Left ventricle myocardium inferior (tissue), 1 donor: ENCODE results near the gene EEF1AKMT1. TPM values are rescaled to one million over a fixed set of nuclear protein-coding genes. Genes with fewer than 3 reads are reported as not detected.

Source experiments
- DNase-seq: peaks from one replicate; pipeline ENCODE4 v3.0.0-alpha.2; 2020
- H3K27ac ChIP-seq: fragments of 200-600 bp; replicated peaks from 2 replicates; pipeline ENCODE4 v1.8.0; 2021
- H3K27me3 ChIP-seq: fragments of 200-600 bp; 2 replicates; pipeline ENCODE4 v1.8.0; 2021; ENCODE audit warnings: low read depth
- H3K36me3 ChIP-seq: fragments of 200-600 bp; 2 replicates; pipeline ENCODE4 v1.8.0; 2021
- H3K4me1 ChIP-seq: fragments of 200-600 bp; 2 replicates; pipeline ENCODE4 v1.8.0; 2021
- H3K4me3 ChIP-seq: fragments of 200-600 bp; 2 replicates; pipeline ENCODE4 v1.8.0; 2021; ENCODE audit warnings: mild to moderate bottlenecking, moderate library complexity
- H3K9me3 ChIP-seq: fragments of 200-600 bp; replicated peaks from 2 replicates; pipeline ENCODE4 v1.8.0; 2021
- intact Hi-C: fragments of 100-400 bp; cut with micrococcal nuclease; formaldehyde crosslinking; loops from one replicate; pipeline ENCODE4 v1.11.0; 2022
- total RNA-seq: library from RNA; stranded (reverse); fragmentation: NEBNext Ultra II Directional; extraction: Animal tissue kit (Norgen Biotek cat#: 25700); gene quantifications from one replicate; pipeline ENCODE4 v1.2.1, GENCODE V29; 2021
- TF ChIP-seq, protein P1 (sequence below): fragments of 200-600 bp; IDR thresholded peaks from 2 replicates; pipeline ENCODE4 v1.8.0; 2021; ENCODE audit warnings: antibody characterized with exemption, mild to moderate bottlenecking, borderline replicate concordance
- donor health status: DM: no; HTN: yes; CAD: no; lungs with severe emphysema.

EEF1AKMT1 gene
- total RNA-seq, 1 donor from 2014 or later, result 10.1 TPM

DNA sequence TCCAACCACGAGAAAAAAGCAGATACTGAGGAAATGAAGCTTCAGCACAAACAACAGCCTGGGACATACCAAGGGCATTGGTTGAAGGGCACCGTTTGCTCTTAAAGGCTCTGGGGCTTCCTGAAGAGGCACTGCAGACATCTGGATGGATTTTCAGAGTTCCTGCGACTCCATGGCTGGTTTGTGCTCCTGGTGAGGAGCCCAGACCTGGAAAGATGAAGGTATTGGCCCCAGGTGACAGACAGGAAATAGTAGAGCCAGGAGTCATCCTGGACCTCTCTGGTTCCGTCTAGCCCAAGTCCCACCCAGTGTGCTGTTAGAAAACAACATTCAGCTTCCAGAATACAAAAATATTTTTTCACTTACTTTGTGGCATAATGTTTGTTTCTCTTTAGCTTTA is 64.0 kb downstream of the EEF1AKMT1 start:
- DNase-seq, result no peak
- Histone ChIP-seq H3K27ac (no peak overlapping the region), H3K9me3 (no peaks in the 10 kb centered on the region), H3K4me3 (no peak overlapping the region), H3K4me1 (peaks cover 31% of the 10 kb centered on the region), H3K36me3 (no peaks in the 10 kb centered on the region), H3K27me3 (no peaks in the 10 kb centered on the region)
- TF ChIP-seq, protein P1, sequence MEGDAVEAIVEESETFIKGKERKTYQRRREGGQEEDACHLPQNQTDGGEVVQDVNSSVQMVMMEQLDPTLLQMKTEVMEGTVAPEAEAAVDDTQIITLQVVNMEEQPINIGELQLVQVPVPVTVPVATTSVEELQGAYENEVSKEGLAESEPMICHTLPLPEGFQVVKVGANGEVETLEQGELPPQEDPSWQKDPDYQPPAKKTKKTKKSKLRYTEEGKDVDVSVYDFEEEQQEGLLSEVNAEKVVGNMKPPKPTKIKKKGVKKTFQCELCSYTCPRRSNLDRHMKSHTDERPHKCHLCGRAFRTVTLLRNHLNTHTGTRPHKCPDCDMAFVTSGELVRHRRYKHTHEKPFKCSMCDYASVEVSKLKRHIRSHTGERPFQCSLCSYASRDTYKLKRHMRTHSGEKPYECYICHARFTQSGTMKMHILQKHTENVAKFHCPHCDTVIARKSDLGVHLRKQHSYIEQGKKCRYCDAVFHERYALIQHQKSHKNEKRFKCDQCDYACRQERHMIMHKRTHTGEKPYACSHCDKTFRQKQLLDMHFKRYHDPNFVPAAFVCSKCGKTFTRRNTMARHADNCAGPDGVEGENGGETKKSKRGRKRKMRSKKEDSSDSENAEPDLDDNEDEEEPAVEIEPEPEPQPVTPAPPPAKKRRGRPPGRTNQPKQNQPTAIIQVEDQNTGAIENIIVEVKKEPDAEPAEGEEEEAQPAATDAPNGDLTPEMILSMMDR, result no peak
- intact Hi-C loops, result loop anchor here (5.0 to 10.0 kb wide), 2 partner anchors 118 to 215 kb away; no protein-coding TSS in a partner anchor

DNA sequence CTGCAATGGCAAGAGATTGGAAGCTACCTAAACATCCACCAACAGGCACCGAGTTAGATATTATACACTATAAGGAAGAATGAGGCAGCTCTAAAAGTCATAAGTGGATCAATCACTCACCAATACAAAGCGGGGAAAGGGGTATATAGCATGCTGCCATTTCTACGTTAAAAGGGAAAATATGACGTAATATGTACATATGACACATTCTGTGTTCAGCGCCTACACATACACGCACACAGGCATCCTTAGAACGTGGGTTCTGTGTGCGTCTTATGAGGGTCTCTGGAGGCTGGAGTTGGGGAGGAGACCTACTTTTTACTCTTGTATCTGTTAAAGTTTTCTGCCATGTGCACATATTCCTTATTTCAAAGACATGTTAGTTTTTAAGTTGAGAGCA is 64.4 kb downstream of the EEF1AKMT1 start:
- H3K27me3 ChIP-seq, result no peaks in the 10 kb centered on the region
- H3K4me3 ChIP-seq, result no peak overlapping the region
- peaks cover 27% of the 10 kb centered on the region for H3K4me1 ChIP-seq
- peak overlapping the region; percentile 27 for H3K27ac ChIP-seq
- TF ChIP-seq, protein P1, result no peak
- intact Hi-C loops, result no loop called here
- no peaks in the 10 kb centered on the region for H3K9me3 ChIP-seq
- no peak for DNase-seq
- no peaks in the 10 kb centered on the region for H3K36me3 ChIP-seq

DNA sequence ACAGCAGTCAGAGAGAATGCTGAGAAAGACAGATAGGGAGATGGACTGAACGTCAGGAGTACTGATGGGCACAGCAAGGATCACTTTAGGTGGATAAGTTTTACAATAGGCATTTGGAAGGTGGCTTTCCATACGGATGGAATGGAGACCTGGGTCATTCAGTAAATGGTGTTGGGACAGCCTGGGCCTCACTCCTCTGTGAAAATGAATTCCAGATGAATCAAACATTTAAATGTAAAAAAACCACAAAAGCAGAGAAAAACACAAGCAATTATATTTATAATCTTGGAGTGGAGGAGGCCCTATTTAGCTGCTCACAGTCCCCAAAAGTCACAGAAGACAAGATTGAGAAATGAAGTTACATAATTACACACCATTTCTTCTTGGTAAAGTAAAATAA is 65.5 kb downstream of the EEF1AKMT1 start:
- intact Hi-C loops, result no loop called here
- TF ChIP-seq, protein P1, result no peak
- H3K9me3 ChIP-seq, result no peaks in the 10 kb centered on the region

DNA sequence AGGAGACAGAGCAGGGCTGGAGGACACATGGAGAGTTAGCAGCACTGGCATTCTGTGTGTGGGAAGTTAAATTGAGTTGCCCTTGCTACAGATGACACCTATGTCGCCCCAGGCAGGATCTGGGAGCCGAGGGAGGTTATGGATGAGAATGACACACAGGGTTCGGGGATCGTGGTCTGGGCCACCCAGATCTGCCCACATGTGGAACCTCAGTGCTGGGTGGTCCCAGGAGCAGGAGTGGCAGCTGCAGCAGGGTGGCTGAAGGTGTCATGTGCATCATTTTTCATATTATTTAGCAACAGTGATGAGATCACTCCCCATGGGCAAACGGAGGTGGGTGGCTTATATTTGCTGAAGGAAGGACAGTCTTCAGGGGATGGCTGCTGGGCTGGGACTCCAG is 67.1 kb downstream of the EEF1AKMT1 start:
- Histone ChIP-seq H3K4me1 (peaks cover 21% of the 10 kb centered on the region), H3K36me3 (no peaks in the 10 kb centered on the region), H3K9me3 (no peaks in the 10 kb centered on the region), H3K27ac (no peak overlapping the region), H3K4me3 (no peak overlapping the region), H3K27me3 (peaks cover 15% of the 10 kb centered on the region)
- TF ChIP-seq, protein P1, result no peak
- intact Hi-C loops, result no loop called here
- no peak for DNase-seq

More for the DNA sequence above, 65.5 kb downstream of the EEF1AKMT1 start:
- Histone ChIP-seq H3K36me3 (no peaks in the 10 kb centered on the region), H3K4me3 (no peak overlapping the region), H3K27ac (no peak overlapping the region), H3K27me3 (peaks cover 2% of the 10 kb centered on the region), H3K4me1 (peaks cover 17% of the 10 kb centered on the region)
- no peak for DNase-seq

DNA sequence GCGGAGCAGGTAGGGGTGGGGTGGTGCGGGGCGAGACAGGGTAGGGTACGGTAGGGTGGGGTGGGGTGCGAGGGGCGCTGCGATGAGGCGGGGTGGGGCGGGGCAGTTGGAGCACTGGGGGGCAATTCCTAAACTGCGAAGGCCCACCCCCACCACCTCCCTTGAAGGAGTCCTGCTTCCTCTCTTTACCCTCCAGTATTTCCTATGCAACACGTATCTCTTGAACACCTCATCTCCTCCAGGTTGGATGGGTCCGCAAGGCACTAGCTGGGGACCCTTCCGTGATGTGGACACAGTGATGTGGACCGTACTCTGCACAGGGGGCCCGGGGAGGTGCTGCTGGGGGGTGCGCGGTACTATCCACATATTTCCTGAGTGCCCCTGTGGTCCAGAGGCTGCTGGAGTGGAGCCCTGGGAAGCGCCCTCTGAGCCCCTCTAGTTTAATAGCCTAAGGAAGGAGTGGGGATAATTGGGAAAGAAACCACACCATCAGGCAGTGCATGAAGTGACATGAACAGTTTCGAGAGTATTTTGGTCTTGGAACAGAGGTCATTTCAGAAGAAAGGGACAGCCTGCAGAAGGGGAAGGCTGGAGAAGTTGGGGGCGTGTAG is 69.2 kb downstream of the EEF1AKMT1 start:
- peaks cover 35% of the 10 kb centered on the region for H3K27me3 ChIP-seq
- H3K4me3 ChIP-seq, result peak overlapping the region; percentile 79
- TF ChIP-seq, protein P1, result no peak
- no peak overlapping the region for H3K27ac ChIP-seq
- H3K4me1 ChIP-seq, result peaks cover 21% of the 10 kb centered on the region
- no peak for DNase-seq
- no peaks in the 10 kb centered on the region for H3K36me3 ChIP-seq
- no peaks in the 10 kb centered on the region for H3K9me3 ChIP-seq
- intact Hi-C loops, result no loop called here
